ENCODE measurements around the gene SRBD1. TPM values are rescaled to one million over a fixed set of nuclear protein-coding genes. Genes with fewer than 3 reads are reported as not detected.

The SRBD1 gene
- total RNA-seq, 3 donors from 2014 or later (not counting 1 experiment from before 2014, with no cell fraction given), result 34.5 to 40.0 (median 38.8) TPM

- Mint-ChIP-seq H3K27me3 (ENCODE audit: low read depth in 2 of 2) (peaks cover 20 to 48% of the 10 kb centered on the region in 2 donors), H3K4me1 (no peaks in the 10 kb centered on the region), H3K27ac (no peak overlapping the region), H3K4me3 (no peak overlapping the region), H3K36me3 (no peaks in the 10 kb centered on the region), H3K9me3 (no peaks in the 10 kb centered on the region)
- WGBS (ENCODE audit: insufficient coverage), result 83% methylated on average over 8 of the region's 8 CpGs
- no peak for ATAC-seq
- DNase-seq, result no peak
- TF ChIP-seq, protein P1, sequence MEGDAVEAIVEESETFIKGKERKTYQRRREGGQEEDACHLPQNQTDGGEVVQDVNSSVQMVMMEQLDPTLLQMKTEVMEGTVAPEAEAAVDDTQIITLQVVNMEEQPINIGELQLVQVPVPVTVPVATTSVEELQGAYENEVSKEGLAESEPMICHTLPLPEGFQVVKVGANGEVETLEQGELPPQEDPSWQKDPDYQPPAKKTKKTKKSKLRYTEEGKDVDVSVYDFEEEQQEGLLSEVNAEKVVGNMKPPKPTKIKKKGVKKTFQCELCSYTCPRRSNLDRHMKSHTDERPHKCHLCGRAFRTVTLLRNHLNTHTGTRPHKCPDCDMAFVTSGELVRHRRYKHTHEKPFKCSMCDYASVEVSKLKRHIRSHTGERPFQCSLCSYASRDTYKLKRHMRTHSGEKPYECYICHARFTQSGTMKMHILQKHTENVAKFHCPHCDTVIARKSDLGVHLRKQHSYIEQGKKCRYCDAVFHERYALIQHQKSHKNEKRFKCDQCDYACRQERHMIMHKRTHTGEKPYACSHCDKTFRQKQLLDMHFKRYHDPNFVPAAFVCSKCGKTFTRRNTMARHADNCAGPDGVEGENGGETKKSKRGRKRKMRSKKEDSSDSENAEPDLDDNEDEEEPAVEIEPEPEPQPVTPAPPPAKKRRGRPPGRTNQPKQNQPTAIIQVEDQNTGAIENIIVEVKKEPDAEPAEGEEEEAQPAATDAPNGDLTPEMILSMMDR (IDR thresholded peaks at IDR 0.05), result no peak
- intact Hi-C loops (cut with micrococcal nuclease), result no loop called here
- H3K4me1 ChIP-seq (ENCODE audit: control insufficient read depth, insufficient read depth, low read length), result no peaks in the 10 kb centered on the region
- no peaks in the 10 kb centered on the region for H3K36me3 ChIP-seq (ENCODE audit: control insufficient read depth, insufficient read depth, low read length)
- no peaks in the 10 kb centered on the region for H3K9me3 ChIP-seq (ENCODE audit: control insufficient read depth, insufficient read depth, low read length)
- H3K27ac ChIP-seq (ENCODE audit: low read length), result no peak overlapping the region
- no peak overlapping the region for H3K4me3 ChIP-seq (ENCODE audit: low read length)
- no peaks in the 10 kb centered on the region for H3K27me3 ChIP-seq (ENCODE audit: control insufficient read depth, insufficient read depth, low read length)
These were observed 15.5 kb upstream of the SRBD1 start for GRCh38 chr2:45626387-45627221.

GRCh38 chr2:45625824-45626223 is 14.8 kb upstream of the SRBD1 start:
- H3K27ac ChIP-seq (ENCODE audit: low read length), result no peak overlapping the region
- no peaks in the 10 kb centered on the region for H3K4me1 ChIP-seq (ENCODE audit: control insufficient read depth, insufficient read depth, low read length)
- no peaks in the 10 kb centered on the region for H3K9me3 ChIP-seq (ENCODE audit: control insufficient read depth, insufficient read depth, low read length)
- no peak for ATAC-seq
- no peaks in the 10 kb centered on the region for H3K36me3 ChIP-seq (ENCODE audit: control insufficient read depth, insufficient read depth, low read length)
- H3K27ac Mint-ChIP-seq, result no peak overlapping the region
- H3K4me3 Mint-ChIP-seq, result no peak overlapping the region
- intact Hi-C loops (cut with micrococcal nuclease), result no loop called here
- no peaks in the 10 kb centered on the region for H3K9me3 Mint-ChIP-seq
- no peak for DNase-seq
- H3K27me3 ChIP-seq (ENCODE audit: control insufficient read depth, insufficient read depth, low read length), result no peaks in the 10 kb centered on the region
- peaks cover 14 to 44% of the 10 kb centered on the region in 2 donors for H3K27me3 Mint-ChIP-seq (ENCODE audit: low read depth in 2 of 2)
- H3K4me1 Mint-ChIP-seq, result no peaks in the 10 kb centered on the region
- no peaks in the 10 kb centered on the region for H3K36me3 Mint-ChIP-seq
- no peak overlapping the region for H3K4me3 ChIP-seq (ENCODE audit: low read length)
- TF ChIP-seq, protein P1 (IDR thresholded peaks at IDR 0.05), result no peak

GRCh38 chr2:45623098-45623497 is 12.0 kb upstream of the SRBD1 start:
- Histone ChIP-seq H3K4me1 (ENCODE audit: control insufficient read depth, insufficient read depth, low read length) (no peaks in the 10 kb centered on the region), H3K36me3 (ENCODE audit: control insufficient read depth, insufficient read depth, low read length) (no peaks in the 10 kb centered on the region), H3K9me3 (ENCODE audit: control insufficient read depth, insufficient read depth, low read length) (no peaks in the 10 kb centered on the region), H3K27me3 (ENCODE audit: control insufficient read depth, insufficient read depth, low read length) (no peaks in the 10 kb centered on the region), H3K4me3 (ENCODE audit: low read length) (no peak overlapping the region), H3K27ac (ENCODE audit: low read length) (no peak overlapping the region)
- intact Hi-C loops (cut with micrococcal nuclease), result no loop called here
- TF ChIP-seq, protein P1 (IDR thresholded peaks at IDR 0.05), result no peak
- no peak overlapping the region for H3K27ac Mint-ChIP-seq
- 92% methylated on average over 3 of the region's 3 CpGs for whole genome bisulfite sequencing (ENCODE audit: insufficient coverage)
- no peak overlapping the region for H3K4me3 Mint-ChIP-seq
- no peak for ATAC-seq
- H3K27me3 Mint-ChIP-seq (ENCODE audit: low read depth in 2 of 2), result peaks cover 15 to 37% of the 10 kb centered on the region in 2 donors
- H3K36me3 Mint-ChIP-seq, result no peaks in the 10 kb centered on the region
- no peaks in the 10 kb centered on the region for H3K4me1 Mint-ChIP-seq
- H3K9me3 Mint-ChIP-seq, result no peaks in the 10 kb centered on the region
- no peak for DNase-seq
